Natural killer cell treated with Interleukin-12 subunit alpha and Interleukin-12 subunit beta and Interleukin-15 and Interleukin-18, amount 100 ng/mL, for 72 hours (primary cell): ENCODE measurements around the gene TTLL8. TPM values are rescaled to one million over a fixed set of nuclear protein-coding genes. Genes with fewer than 3 reads are reported as not detected.
"Not testable (repeated sequence)": the region's sequence is repeated elsewhere in the genome, so short reads cannot be mapped to it uniquely, and the experiment has no call there.

Source experiments
- ATAC-seq, 2 donors: fragments of 150-1000 bp; cut with Tn5 transposase in 1 of 2; sonication (Bioruptor Pico), chemical (Tn5 transposase) in 1 of 2; 2 replicates each; pipeline ENCODE4 v1.10.0; 2021
- DNase-seq: peaks from one replicate; pipeline ENCODE4 v3.0.0; 2022; ENCODE audit warnings: low spot score
- H3K27ac Mint-ChIP-seq, 2 donors: 1 replicate in 1 of 2; 2 replicates in 1 of 2; pipeline ENCODE4 v1.8.0; 2022; ENCODE audit warnings: mixed read lengths in 2 of 2, mild to moderate bottlenecking in 1 of 2, moderate library complexity in 1 of 2
- H3K27me3 Mint-ChIP-seq, 2 donors: 1 replicate in 1 of 2; 2 replicates in 1 of 2; pipeline ENCODE4 v1.8.0; 2022; ENCODE audit warnings: mixed read lengths in 2 of 2
- H3K36me3 Mint-ChIP-seq: one replicate; pipeline ENCODE4 v1.8.0; 2022; ENCODE audit warnings: mixed read lengths
- H3K4me1 Mint-ChIP-seq, 2 donors: 1 replicate in 1 of 2; 2 replicates in 1 of 2; pipeline ENCODE4 v1.8.0; 2022; ENCODE audit warnings: low read depth in 2 of 2, mixed read lengths in 2 of 2, mild to moderate bottlenecking in 1 of 2
- H3K4me3 Mint-ChIP-seq: one replicate; pipeline ENCODE4 v1.8.0; 2022; ENCODE audit warnings: mixed read lengths
- H3K9me3 Mint-ChIP-seq: 2 replicates; pipeline ENCODE4 v1.8.0; 2022; ENCODE audit warnings: mixed read lengths
- total RNA-seq, 2 donors: library from RNA; stranded (reverse); gene quantifications; one replicate each; pipeline ENCODE4 v1.2.3, GENCODE V29; 2022

Gene TTLL8
- total RNA-seq, 2 donors from 2014 or later, result not detected

GRCh38 chr22:49989826-49990225 lies 68.3 kb downstream of the TTLL8 start:
- H3K36me3 Mint-ChIP-seq, result peaks cover 23% of the 10 kb centered on the region
- not testable (repeated sequence) for H3K4me3 Mint-ChIP-seq, ATAC-seq, H3K4me1 Mint-ChIP-seq, H3K9me3 Mint-ChIP-seq, DNase-seq, H3K27ac Mint-ChIP-seq
- H3K27me3 Mint-ChIP-seq, result peaks cover 32 to 34% of the 10 kb centered on the region in 2 donors

DNA sequence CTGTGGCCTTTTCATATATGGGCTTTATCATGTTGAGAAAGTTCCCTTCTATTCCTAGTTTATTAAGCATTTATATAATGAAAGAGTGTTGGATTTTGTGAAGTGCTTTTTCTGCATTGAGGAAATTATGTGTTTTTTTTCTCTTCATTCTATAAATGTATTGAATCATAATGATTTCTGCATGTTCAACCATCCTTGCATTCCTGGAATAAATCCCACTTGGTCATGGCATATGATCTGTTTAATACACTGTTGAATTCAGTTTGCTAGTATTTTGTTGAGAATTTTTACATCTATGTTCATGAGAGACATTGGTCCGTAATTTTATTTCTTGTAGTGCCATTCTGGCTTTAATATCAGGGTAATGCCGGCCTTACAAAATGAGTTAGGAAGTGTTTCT lies 71.8 kb downstream of the TTLL8 start:
- no peak overlapping the region for H3K4me3 Mint-ChIP-seq
- no peak overlapping the region for H3K27ac Mint-ChIP-seq
- ATAC-seq (no peak), DNase-seq (no peak)
- peaks cover 39 to 42% of the 10 kb centered on the region in 2 donors for H3K27me3 Mint-ChIP-seq
- H3K9me3 Mint-ChIP-seq, result peaks cover 10% of the 10 kb centered on the region
- peaks cover 0 to 5% of the 10 kb centered on the region in 2 donors for H3K4me1 Mint-ChIP-seq
- H3K36me3 Mint-ChIP-seq, result peaks cover 23% of the 10 kb centered on the region

DNA sequence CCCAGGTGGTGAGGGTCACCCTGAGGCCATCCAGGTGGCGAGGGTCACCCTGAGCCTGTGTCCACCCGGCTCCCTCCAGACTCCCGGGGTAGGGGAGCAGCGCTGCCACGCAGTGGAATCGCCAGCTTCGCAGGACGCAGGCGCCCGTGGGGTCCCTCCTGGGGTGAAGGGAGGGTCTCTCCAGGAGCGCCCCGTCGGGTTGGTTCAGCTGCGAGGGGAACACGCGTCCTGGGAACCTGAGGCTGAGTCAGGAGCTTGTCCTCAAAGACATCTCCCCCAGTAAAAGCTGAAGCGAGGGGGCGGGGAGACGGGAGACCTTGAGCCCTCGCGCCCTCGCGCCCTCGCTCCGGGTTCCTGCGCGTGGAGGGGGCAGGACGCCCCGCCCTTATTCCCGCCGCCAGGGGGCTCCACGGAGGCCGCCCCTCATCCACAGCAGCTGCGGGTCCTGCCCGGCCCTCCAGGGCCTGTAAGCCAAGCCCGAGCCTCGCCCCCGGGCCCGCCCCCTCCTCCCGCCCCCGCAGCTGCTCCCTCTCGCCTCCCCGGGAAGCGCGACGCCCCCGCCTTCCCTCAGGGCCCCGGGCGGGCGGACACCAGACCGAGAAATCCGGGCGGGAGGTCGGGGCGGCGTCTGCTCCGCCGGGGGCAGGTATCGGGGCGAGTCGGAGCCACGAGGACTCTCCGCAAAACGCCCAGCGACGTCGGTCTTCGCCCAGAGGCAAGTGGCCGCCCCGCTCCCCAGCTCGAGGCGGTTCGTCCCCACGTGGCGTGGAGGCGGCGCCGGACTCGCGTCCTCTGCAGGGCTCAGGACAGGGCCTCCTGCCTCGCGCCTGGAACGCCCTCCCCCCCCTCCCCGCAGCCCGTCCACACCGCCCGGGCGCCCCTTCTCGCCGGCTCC lies 74.7 kb downstream of the TTLL8 start:
- ATAC-seq (peak; percentile 58 to 77), DNase-seq (peak; percentile 60)
- Mint-ChIP-seq H3K36me3 (peaks cover 28% of the 10 kb centered on the region), H3K27me3 (peaks cover 29 to 30% of the 10 kb centered on the region in 2 donors), H3K9me3 (peaks cover 9% of the 10 kb centered on the region), H3K27ac (no peak overlapping the region), H3K4me3 (no peak overlapping the region), H3K4me1 (peaks cover 7 to 9% of the 10 kb centered on the region in 2 donors)

DNA sequence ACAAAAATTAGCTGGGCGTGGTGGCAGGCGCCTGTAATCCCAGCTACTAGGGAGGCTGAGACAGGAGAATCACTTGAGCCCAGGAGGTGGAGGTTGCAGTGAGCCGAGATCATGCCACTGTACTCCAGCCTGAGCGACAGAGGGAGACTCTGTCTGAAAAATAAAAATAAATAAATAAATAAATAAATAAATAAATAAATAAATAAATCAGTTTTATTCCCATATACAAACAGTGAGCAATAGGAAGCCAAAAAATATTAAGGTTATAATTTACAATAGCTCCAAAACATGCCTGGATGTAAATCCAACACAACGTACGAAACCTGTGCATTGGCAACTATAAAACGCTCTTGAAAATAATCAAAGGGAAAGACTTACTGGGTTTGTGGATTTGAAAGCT lies 76.3 kb downstream of the TTLL8 start:
- not testable (repeated sequence) for H3K4me3 Mint-ChIP-seq, H3K27ac Mint-ChIP-seq, ATAC-seq, H3K4me1 Mint-ChIP-seq, H3K9me3 Mint-ChIP-seq, DNase-seq
- peaks cover 21% of the 10 kb centered on the region for H3K36me3 Mint-ChIP-seq
- peaks cover 26 to 30% of the 10 kb centered on the region in 2 donors for H3K27me3 Mint-ChIP-seq

DNA sequence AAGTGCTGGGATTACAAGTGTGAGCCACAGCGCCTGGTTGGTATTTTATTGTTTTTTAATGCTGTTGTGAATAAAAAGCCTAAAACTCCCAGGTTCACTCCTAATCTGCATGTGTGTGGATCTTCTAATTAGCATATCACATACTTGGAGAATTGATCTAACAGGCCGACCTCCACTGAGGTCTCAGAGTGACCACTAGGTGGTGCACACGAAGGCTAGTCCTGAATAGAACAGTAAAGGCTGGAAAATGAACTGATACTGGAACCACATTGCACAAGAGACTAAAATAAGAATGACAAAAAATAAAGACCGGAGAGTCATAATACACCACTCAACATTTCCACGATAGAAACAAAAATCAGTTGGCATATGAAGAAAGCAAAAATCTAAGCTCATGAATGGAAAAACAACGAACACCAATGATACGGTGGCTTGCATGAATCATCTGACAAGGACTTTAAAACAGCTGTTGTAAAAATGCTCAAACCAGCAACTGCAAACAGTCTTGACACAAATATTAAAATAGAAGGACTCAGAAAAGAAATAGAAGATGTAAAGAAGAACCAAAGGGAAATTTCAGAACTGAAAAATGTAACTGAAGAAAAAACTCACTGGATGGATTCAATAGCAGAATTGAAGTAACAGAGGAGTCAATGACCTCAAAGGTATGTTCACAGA lies 78.4 kb downstream of the TTLL8 start:
- ATAC-seq (peak in 1 of 2 donors; percentile 67), DNase-seq (peak; percentile 60)
- Mint-ChIP-seq H3K27ac (no peak overlapping the region), H3K36me3 (peaks cover 5% of the 10 kb centered on the region), H3K9me3 (peaks cover 4% of the 10 kb centered on the region), H3K4me1 (peaks cover 18 to 23% of the 10 kb centered on the region in 2 donors), H3K4me3 (no peak overlapping the region), H3K27me3 (peaks cover 9% of the 10 kb centered on the region in 2 donors)

GRCh38 chr22:49977578-49977977 lies 80.5 kb downstream of the TTLL8 start:
- Mint-ChIP-seq H3K4me3 (no peak overlapping the region), H3K4me1 (peaks cover 12 to 23% of the 10 kb centered on the region in 2 donors), H3K9me3 (peaks cover 4% of the 10 kb centered on the region), H3K27ac (no peak overlapping the region), H3K27me3 (peaks cover 0 to 2% of the 10 kb centered on the region in 2 donors), H3K36me3 (peaks cover 5% of the 10 kb centered on the region)
- ATAC-seq, result no peak
- DNase-seq, result no peak

GRCh38 chr22:49976439-49977175 lies 81.5 kb downstream of the TTLL8 start:
- H3K36me3 Mint-ChIP-seq, result peaks cover 5% of the 10 kb centered on the region
- DNase-seq, result peak; percentile 62
- peaks cover 12 to 23% of the 10 kb centered on the region in 2 donors for H3K4me1 Mint-ChIP-seq
- H3K27ac Mint-ChIP-seq, result peak overlapping the region; percentile 18 to 38
- peaks cover 4% of the 10 kb centered on the region for H3K9me3 Mint-ChIP-seq
- peak in 1 of 2 donors; percentile 6 for ATAC-seq
- no peaks in the 10 kb centered on the region for H3K27me3 Mint-ChIP-seq
- no peak overlapping the region for H3K4me3 Mint-ChIP-seq

DNA sequence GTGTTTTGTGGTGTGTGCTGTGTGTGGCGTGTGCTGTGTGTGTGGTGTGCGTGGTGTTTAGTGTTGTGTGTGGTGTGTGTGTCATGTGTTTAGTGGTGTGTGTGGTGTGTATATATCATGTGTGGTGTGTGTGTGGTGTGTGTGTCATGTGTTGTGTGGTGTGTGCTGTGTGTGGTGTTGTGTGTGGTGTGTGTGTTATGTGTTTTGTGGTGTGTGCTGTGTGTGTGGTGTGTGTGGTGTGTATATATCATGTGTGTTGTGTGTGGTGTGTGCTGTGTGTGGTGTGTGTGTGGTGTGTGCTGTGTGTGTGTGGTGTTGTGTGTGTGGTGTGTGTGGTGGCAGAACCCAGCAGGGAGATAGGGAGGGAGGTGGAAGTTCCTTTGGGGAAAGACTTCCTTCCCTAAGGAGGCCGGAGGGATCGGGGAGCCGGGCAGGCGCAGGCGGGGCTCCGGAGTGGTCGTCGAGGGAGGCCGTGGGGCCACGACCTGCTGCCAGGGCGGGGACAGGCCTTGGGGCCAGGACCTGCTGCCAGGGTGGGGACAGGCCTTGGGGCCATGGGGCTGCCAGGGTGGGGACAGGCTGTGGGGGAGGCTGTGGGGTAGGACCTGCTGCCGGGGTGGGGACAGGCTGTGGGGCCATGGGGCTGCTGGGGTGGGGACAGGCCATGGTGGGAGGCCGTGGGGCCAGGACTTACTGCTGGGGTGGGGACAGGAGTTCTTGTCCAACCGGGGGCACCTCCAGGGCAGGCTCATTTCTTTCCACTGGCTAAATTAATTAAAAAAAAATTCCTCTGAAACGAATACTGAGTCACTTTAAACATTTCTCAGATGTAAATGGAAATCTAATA lies 82.3 kb downstream of the TTLL8 start:
- Mint-ChIP-seq H3K9me3 (peaks cover 4% of the 10 kb centered on the region), H3K4me1 (peaks cover 15 to 27% of the 10 kb centered on the region in 2 donors), H3K27ac (peak overlapping the region; percentile 29 to 50), H3K36me3 (peaks cover 5% of the 10 kb centered on the region), H3K4me3 (peak overlapping the region; percentile 54), H3K27me3 (no peaks in the 10 kb centered on the region)
- DNase-seq (peak; percentile 60), ATAC-seq (peak; percentile 32 to 40)

- Mint-ChIP-seq H3K9me3 (no peaks in the 10 kb centered on the region), H3K4me1 (peaks cover 16 to 25% of the 10 kb centered on the region in 2 donors), H3K36me3 (no peaks in the 10 kb centered on the region), H3K4me3 (no peak overlapping the region), H3K27me3 (no peaks in the 10 kb centered on the region), H3K27ac (no peak overlapping the region)
- ATAC-seq, result no peak
- no peak for DNase-seq
Observed at GRCh38 chr22:49973018-49973961, 84.8 kb downstream of the TTLL8 start.

DNA sequence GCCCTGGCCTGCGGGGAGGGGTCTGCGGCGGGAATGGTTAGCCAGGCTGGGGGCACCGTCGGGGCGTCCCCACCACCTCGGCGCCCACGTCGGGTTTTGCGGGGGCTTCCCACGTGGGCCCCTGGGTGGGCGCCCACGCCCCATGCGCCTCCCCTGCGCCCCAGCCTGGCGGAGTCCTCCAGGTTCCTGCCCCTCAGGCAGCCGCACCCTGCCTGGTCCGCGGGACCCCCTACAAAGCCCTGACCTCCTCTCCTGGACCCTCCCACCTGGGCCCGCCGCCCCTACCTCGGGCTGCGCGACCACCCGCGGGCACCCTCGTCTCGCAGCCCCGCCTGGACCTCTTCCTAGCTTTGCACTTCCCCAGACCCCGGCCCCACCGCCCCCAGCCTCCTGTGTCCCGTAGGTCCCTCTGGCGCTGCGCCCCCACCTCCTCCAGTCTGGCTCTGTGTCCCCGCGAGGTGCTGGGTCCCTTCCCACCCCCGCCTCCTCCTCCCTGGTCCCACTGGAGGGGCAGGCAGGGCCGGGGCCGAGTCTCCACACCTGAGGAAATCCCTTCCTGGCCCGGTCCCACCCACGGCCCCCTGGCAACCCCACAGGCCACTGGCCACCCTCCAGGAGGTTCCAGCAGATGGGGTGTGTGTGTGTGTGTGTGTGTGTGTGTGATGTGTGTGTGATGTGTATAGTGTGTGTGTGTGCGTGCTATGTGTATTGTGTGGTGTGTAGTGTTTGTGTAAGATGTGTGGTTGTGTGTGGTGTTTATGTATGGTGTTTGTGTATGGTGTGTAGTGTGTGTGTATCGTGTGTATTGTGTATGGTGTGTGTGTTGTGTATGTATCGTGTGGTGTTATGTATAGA lies 85.7 kb downstream of the TTLL8 start:
- Mint-ChIP-seq H3K4me3 (no peak overlapping the region), H3K36me3 (no peaks in the 10 kb centered on the region), H3K4me1 (peaks cover 18 to 25% of the 10 kb centered on the region in 2 donors), H3K9me3 (no peaks in the 10 kb centered on the region), H3K27ac (no peak overlapping the region), H3K27me3 (no peaks in the 10 kb centered on the region)
- ATAC-seq (no peak), DNase-seq (peak; percentile 57)
